ENCODE data around the gene VPS13C.

Gene VPS13C

GRCh38 chr15:61992518-61992917 is 67.7 kb downstream of the VPS13C start:
- Histone ChIP-seq H2AFZ (ENCODE audit: low read depth, low read length, severe bottlenecking) (no peak overlapping the region), H3K79me2 (ENCODE audit: insufficient read depth, low read length) (no peaks in the 10 kb centered on the region), H3K27me3 (ENCODE audit: low read length) (no peaks in the 10 kb centered on the region), H3K4me2 (ENCODE audit: low read depth, low read length, poor library complexity, severe bottlenecking) (no peak overlapping the region), H4K20me1 (ENCODE audit: low read depth, low read length) (no peaks in the 10 kb centered on the region), H3K9me3 (ENCODE audit: insufficient read depth, low read length) (no peaks in the 10 kb centered on the region), H3K9ac (ENCODE audit: low read length) (no peak overlapping the region), H3F3A (ENCODE audit: insufficient read depth) (no peaks in the 10 kb centered on the region), H3K27ac (ENCODE audit: low read depth, low read length) (no peak overlapping the region), H3K36me3 (ENCODE audit: low read length) (peaks cover 29% of the 10 kb centered on the region), H3K9me2 (replicated peaks; ENCODE audit: insufficient read depth, low read length) (no peaks in the 10 kb centered on the region), H3K4me3 (ENCODE audit: insufficient read depth, low read length, poor library complexity, severe bottlenecking) (no peak overlapping the region)
- TF ChIP-seq CTCF (IDR thresholded peaks at IDR 0.05; ENCODE audit: insufficient read depth, low read length, poor library complexity, severe bottlenecking) (no peak), EZH2phosphoT487 (conservative IDR thresholded peaks at IDR 0.05; ENCODE audit: low read length) (no peak)

- Histone ChIP-seq H4K20me1 (ENCODE audit: low read depth, low read length) (no peaks in the 10 kb centered on the region), H3F3A (ENCODE audit: insufficient read depth) (no peaks in the 10 kb centered on the region), H3K27ac (ENCODE audit: low read depth, low read length) (no peak overlapping the region), H3K36me3 (ENCODE audit: low read length) (peaks cover 35% of the 10 kb centered on the region), H3K79me2 (ENCODE audit: insufficient read depth, low read length) (no peaks in the 10 kb centered on the region; the same call in 1 of the 2 replicates), H3K9me3 (ENCODE audit: insufficient read depth, low read length) (no peaks in the 10 kb centered on the region), H3K27me3 (ENCODE audit: low read length) (no peaks in the 10 kb centered on the region), H2AFZ (ENCODE audit: low read depth, low read length, severe bottlenecking) (no peak overlapping the region), H3K4me2 (ENCODE audit: low read depth, low read length, poor library complexity, severe bottlenecking) (no peak overlapping the region), H3K4me3 (ENCODE audit: insufficient read depth, low read length, poor library complexity, severe bottlenecking) (no peak overlapping the region), H3K9ac (ENCODE audit: low read length) (no peak overlapping the region), H3K9me2 (replicated peaks; ENCODE audit: insufficient read depth, low read length) (no peaks in the 10 kb centered on the region)
- TF ChIP-seq CTCF (IDR thresholded peaks at IDR 0.05; ENCODE audit: insufficient read depth, low read length, poor library complexity, severe bottlenecking), result no peak
- no peak for TF ChIP-seq EZH2phosphoT487 (conservative IDR thresholded peaks at IDR 0.05; ENCODE audit: low read length)
Measured at GRCh38 chr15:61989667-61990066, 70.6 kb downstream of the VPS13C start.

GRCh38 chr15:61987824-61988223 is 72.4 kb downstream of the VPS13C start:
- no peak overlapping the region for H3K4me3 ChIP-seq (ENCODE audit: insufficient read depth, low read length, poor library complexity, severe bottlenecking)
- no peak overlapping the region for H3K27ac ChIP-seq (ENCODE audit: low read depth, low read length)
- no peak overlapping the region for H3K4me2 ChIP-seq (ENCODE audit: low read depth, low read length, poor library complexity, severe bottlenecking)
- no peaks in the 10 kb centered on the region for H3K9me2 ChIP-seq (replicated peaks; ENCODE audit: insufficient read depth, low read length)
- H3K9ac ChIP-seq (ENCODE audit: low read length), result no peak overlapping the region
- no peaks in the 10 kb centered on the region; the same call in 1 of the 2 replicates for H3K79me2 ChIP-seq (ENCODE audit: insufficient read depth, low read length)
- H3K36me3 ChIP-seq (ENCODE audit: low read length), result peaks cover 46% of the 10 kb centered on the region
- no peak overlapping the region for H2AFZ ChIP-seq (ENCODE audit: low read depth, low read length, severe bottlenecking)
- H4K20me1 ChIP-seq (ENCODE audit: low read depth, low read length), result no peaks in the 10 kb centered on the region
- TF ChIP-seq CTCF (IDR thresholded peaks at IDR 0.05; ENCODE audit: insufficient read depth, low read length, poor library complexity, severe bottlenecking) (no peak), EZH2phosphoT487 (conservative IDR thresholded peaks at IDR 0.05; ENCODE audit: low read length) (no peak)
- H3K9me3 ChIP-seq (ENCODE audit: insufficient read depth, low read length), result no peaks in the 10 kb centered on the region
- no peaks in the 10 kb centered on the region for H3K27me3 ChIP-seq (ENCODE audit: low read length)
- no peaks in the 10 kb centered on the region for H3F3A ChIP-seq (ENCODE audit: insufficient read depth)

All from SU-DHL-6 (cell line).